GM12865 (cell line): ENCODE results near the gene RIMS4.

Experiments used
- DNase-seq: peaks from one replicate; pipeline ENCODE4 v3.0.0; 2010; ENCODE audit warnings: low read depth
- H3K4me3 ChIP-seq: 2 replicates; pipeline ENCODE4 v1.5.1; 2011; ENCODE audit warnings: mild to moderate bottlenecking, low read depth, low read length, control low read depth
- CTCF ChIP-seq: IDR thresholded peaks from 2 replicates; pipeline ENCODE4 v1.5.1; 2011; ENCODE audit warnings: low read length, control low read depth, low read depth, inconsistent platforms; ENCODE audit not compliant: insufficient read depth; ENCODE audit errors: missing control alignments

RIMS4 gene

DNA sequence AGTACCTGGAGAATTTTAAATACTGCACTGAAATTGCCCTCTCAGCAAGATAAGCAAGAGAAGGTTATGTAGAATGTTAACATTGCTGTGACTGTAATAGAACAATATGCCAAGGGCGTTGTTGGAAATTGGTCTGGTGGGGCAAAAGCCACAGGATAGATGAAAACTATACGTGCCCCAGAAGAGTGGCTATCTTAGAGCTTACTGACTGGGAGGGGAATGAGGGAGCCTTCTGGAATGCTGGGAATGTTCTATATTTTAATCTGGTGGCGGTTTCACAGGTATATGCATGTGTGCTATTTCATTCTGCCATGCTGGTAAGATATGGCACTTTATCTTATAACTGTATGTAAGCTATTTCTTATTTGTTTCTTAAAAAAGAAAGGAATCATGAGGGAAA is 39.9 kb upstream of the RIMS4 start:
- no peak for TF ChIP-seq CTCF
- no peak for DNase-seq
- H3K4me3 ChIP-seq = no peak overlapping the region

DNA sequence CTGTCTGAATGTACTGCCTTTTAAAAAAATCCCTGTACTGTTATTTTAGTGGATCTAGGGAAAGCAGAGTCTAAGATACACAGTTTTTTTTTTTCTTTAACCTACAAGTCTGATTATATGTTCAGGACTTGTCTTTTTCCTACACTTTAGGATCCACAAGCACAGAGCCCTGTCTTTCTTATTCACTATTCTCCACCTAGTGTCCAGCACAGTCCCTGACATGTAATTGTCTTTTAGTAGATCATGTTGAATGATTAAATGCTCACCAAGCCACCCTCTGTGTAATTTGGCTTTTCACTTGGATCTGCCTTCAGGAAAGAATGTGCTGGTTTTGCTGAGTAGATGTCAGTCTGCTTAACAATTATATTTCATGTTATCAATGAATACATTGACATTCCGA is 39.4 kb upstream of the RIMS4 start:
- no peak for DNase-seq

DNA sequence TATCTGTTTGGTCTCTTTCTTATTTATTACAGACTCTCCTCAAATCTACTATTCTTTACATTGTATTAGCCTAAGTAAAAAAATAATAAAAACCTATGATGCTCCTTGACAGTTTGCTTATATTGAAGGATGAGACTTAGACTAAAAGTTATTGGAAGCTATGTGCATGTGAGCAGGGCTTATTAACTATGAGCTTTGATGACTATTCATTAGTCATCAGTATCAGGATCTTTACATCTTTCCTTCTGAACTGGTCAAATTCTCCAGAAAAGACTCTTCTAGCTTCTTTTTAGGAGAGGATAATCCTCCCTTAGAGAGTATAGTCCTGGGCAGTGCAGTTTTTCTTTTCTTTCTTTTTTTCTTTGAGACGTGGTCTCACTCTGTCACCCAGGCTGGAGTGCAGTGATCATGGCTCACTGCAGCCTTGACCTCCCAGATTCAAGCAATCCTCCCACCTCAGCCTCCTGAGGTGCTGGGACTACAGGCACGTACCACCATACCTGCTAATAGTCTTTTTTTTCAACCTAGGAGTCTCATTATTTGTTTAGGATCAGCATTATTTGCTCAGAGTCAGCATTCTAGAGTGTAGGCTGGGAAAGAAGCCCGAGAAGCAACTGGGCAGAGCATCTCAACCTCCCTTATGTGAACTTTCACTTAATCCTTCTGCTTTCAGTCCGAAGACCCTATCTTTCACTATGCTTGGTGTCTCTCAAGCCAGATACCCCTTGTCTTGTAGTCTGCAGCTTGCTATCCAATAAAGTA is 38.1 kb upstream of the RIMS4 start:
- no peak overlapping the region for H3K4me3 ChIP-seq
- no peak for TF ChIP-seq CTCF
- DNase-seq = no peak

More for the DNA sequence above, 39.4 kb upstream of the RIMS4 start:
- H3K4me3 ChIP-seq = no peak overlapping the region
- TF ChIP-seq CTCF = no peak

GRCh38 chr20:44843876-44844275 is 33.5 kb upstream of the RIMS4 start:
- no peak overlapping the region for H3K4me3 ChIP-seq
- DNase-seq = no peak
- TF ChIP-seq CTCF = no peak

DNA sequence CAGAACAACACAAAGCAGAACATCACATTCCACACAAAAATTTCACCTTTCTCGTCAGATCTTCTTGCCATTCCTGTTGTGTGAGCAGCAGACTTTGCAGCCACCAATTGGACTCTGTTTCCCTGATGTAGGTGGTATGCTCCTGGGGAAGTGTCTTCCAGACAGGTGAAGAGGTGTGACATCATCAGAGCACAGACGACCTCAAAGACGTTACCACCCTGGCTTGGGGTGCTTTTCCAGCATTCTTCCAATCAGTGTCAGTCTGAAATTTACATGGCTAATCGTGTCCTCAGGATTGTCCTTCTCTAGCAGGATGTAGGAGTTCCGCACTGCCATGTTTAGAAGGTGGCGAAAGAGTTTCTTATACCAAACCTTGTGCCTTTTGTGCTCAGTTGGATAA is 31.6 kb upstream of the RIMS4 start:
- H3K4me3 ChIP-seq = no peak overlapping the region
- no peak for TF ChIP-seq CTCF
- no peak for DNase-seq

- no peak for TF ChIP-seq CTCF
- H3K4me3 ChIP-seq = no peak overlapping the region
- no peak for DNase-seq
Measured at GRCh38 chr20:44840826-44841225, 30.5 kb upstream of the RIMS4 start.

DNA sequence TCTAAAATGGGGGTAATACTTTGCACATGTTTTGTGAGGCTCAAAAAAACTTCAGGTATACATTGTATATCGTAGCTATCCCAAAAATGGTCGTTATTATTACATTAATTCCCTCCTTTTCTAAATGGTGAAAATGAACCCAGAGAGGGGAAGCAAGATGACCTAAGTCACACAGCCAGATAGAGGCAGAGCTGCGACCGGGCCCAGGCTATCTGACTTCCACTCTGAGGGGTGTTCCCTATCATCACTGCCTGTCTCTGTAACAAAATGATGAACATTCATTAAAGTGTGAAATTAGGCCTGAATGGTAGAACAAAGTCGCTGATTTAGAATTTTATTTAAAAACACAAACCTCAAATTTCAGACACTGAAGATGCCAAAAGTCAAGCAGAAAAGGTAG is 29.1 kb upstream of the RIMS4 start:
- no peak overlapping the region for H3K4me3 ChIP-seq
- no peak for TF ChIP-seq CTCF
- DNase-seq = no peak
